HepG2 (cell line): ENCODE data around the gene MOV10L1. TPM values are rescaled to one million over a fixed set of nuclear protein-coding genes. Genes with fewer than 3 reads are reported as not detected.
A peak's percentile ranks its signal among the peaks of the same experiment; 100 is the strongest.

Source experiments
- DMAP1 ChIP-seq: IDR thresholded peaks from 2 replicates; pipeline ENCODE4 v1.6.1; 2016
- DNMT1 ChIP-seq: sonication (generic); formaldehyde crosslinking; IDR thresholded peaks from 2 replicates; pipeline ENCODE4 v1.5.1; 2020; ENCODE audit warnings: mild to moderate bottlenecking, missing genetic modification reagents
- HNRNPL ChIP-seq: fragments of 200-400 bp; formaldehyde crosslinking; IDR thresholded peaks from 2 replicates; pipeline ENCODE4 v1.6.1; 2017; ENCODE audit warnings: mild to moderate bottlenecking, low read depth, low read length
- MAZ ChIP-seq, 2 experiments: sonication (generic) in 1 of 2; formaldehyde crosslinking in 1 of 2; IDR thresholded peaks; 2 replicates each; pipeline versions ENCODE4 v1.5.0 to v1.6.1; 2012 to 2020; ENCODE audit warnings: low read depth in 2 of 2, mild to moderate bottlenecking in 2 of 2, borderline replicate concordance in 1 of 2, improper control_type of control experiment in 1 of 2, low read length in 1 of 2, missing genetic modification reagents in 1 of 2, moderate library complexity in 1 of 2
- RAD21 ChIP-seq: fragments of 450-650 bp; formaldehyde crosslinking; IDR thresholded peaks from 2 replicates; pipeline ENCODE4 v1.5.0; 2020; ENCODE audit warnings: mild to moderate bottlenecking
- RXRB ChIP-seq: IDR thresholded peaks from 2 replicates; pipeline ENCODE4 v1.6.1; 2016; ENCODE audit warnings: borderline replicate concordance, missing genetic modification reagents, missing compliant biosample characterization
- SMAD3 ChIP-seq: sonication (generic); formaldehyde crosslinking; IDR thresholded peaks from 2 replicates; pipeline ENCODE4 v1.4.0; 2020; ENCODE audit warnings: missing genetic modification reagents
- TBP ChIP-seq: sonication (generic); formaldehyde crosslinking; IDR thresholded peaks from 2 replicates; pipeline ENCODE4 v1.5.0; 2020; ENCODE audit warnings: missing genetic modification reagents
- TMF1 ChIP-seq: sonication (generic); formaldehyde crosslinking; IDR thresholded peaks from 2 replicates; pipeline ENCODE4 v1.8.1; 2022; ENCODE audit warnings: low read depth, missing genetic modification reagents
- TOE1 ChIP-seq: sonication (generic); formaldehyde crosslinking; IDR thresholded peaks from 2 replicates; pipeline ENCODE4 v1.4.0; 2020; ENCODE audit warnings: mild to moderate bottlenecking, missing genetic modification reagents
- ZNF350 ChIP-seq: sonication (generic); formaldehyde crosslinking; IDR thresholded peaks from 2 replicates; pipeline ENCODE4 v1.4.0; 2020; ENCODE audit warnings: mild to moderate bottlenecking, low read depth, missing genetic modification reagents, borderline replicate concordance
- ZNF44 ChIP-seq: sonication (generic); formaldehyde crosslinking; IDR thresholded peaks from 2 replicates; pipeline ENCODE4 v1.5.1; 2020; ENCODE audit warnings: mild to moderate bottlenecking, missing genetic modification reagents
- ZNF781 ChIP-seq: sonication (generic); formaldehyde crosslinking; IDR thresholded peaks from 2 replicates; pipeline ENCODE4 v1.5.1; 2020; ENCODE audit warnings: borderline replicate concordance, mild to moderate bottlenecking, missing genetic modification reagents; ENCODE audit errors: not compliant biosample characterization
- ZSCAN20 ChIP-seq: sonication (generic); formaldehyde crosslinking; IDR thresholded peaks from 2 replicates; pipeline ENCODE4 v1.4.0; 2020; ENCODE audit warnings: missing genetic modification reagents, mild to moderate bottlenecking, borderline replicate concordance
- polyA plus RNA-seq, 8 experiments: library from polyadenylated mRNA; depleted of rRNA in 3 of 8; stranded (reverse) in 7 of 8; unstranded in 1 of 8; fragments of >200 nt; fragmentation: Illumina TruSeq in 4 of 8; extraction: Trizol in 4 of 8; gene quantifications; 2 replicates each; pipeline versions ENCODE4 v1.2.1 to v1.2.3, GENCODE V29; 2011 to 2016; ENCODE audit warnings: low read depth in 4 of 8, missing spikeins in 1 of 8, mixed read lengths in 1 of 8; ENCODE audit not compliant: insufficient read depth in 1 of 8
- total RNA-seq, 5 experiments: library from RNA; depleted of rRNA; stranded (reverse); fragments of >200 nt; fragmentation: Illumina TruSeq; extraction: Trizol; gene quantifications; 2 replicates each; pipeline ENCODE4 v1.2.3, GENCODE V29; 2016; ENCODE audit warnings: low read depth in 1 of 5
- TF ChIP-seq, protein P1 (sequence below): sonication (generic); formaldehyde crosslinking; IDR thresholded peaks from 2 replicates; pipeline ENCODE4 v1.8.1; 2022; ENCODE audit warnings: low read depth, mild to moderate bottlenecking, missing genetic modification reagents
- TF ChIP-seq, protein P2 (sequence below): sonication (generic); formaldehyde crosslinking; IDR thresholded peaks from 2 replicates; pipeline ENCODE4 v1.5.0; 2020; ENCODE audit warnings: mild to moderate bottlenecking, missing genetic modification reagents, borderline replicate concordance
- TF ChIP-seq, protein P3 (sequence below): sonication (generic); formaldehyde crosslinking; IDR thresholded peaks from 2 replicates; pipeline ENCODE4 v1.4.0; 2020; ENCODE audit warnings: missing genetic modification reagents

Gene MOV10L1
- total and polyA plus RNA-seq, 2 of the 13 experiments (the other 11 are each of a cell fraction or from before 2014, with no cell fraction given) = 0.11 to 0.12 TPM

DNA sequence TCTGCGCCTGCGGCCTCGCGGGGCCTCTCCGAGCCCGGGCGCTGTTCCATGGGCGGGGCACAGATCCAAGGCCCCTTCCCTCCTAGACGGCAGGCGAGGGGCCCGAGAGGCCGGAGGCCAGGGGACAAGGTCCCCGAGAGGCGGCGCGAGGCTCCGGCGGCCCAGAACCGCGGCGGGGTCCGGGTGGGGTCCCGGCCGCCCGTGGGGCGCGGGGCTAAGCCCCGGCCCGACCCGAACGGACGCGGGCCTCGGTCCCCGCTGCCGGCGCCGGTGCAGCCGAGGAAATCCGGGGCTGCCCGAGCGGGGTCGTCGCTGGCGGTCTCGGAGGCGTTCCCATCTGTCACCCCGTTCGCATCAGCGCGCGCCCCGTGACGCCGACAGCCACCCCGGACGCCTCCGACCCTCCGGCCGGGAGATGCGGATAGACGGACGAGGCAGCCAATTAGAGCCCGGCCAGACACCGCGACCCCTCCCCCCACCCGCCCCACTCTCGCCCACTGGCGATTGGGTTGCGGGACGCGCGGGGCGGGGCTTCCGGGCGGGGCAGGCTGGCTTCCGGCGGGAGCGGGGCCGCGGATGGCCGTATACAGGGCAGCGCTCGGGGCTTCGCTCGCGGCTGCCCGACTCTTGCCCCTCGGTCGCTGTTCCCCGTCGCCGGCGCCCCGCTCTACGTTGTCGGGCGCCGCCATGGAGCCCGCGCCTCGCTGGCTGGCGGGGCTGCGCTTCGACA is 110.8 kb downstream of the MOV10L1 start, which contains the start of gene SELENOO (continued):
- TF ChIP-seq, protein P1, sequence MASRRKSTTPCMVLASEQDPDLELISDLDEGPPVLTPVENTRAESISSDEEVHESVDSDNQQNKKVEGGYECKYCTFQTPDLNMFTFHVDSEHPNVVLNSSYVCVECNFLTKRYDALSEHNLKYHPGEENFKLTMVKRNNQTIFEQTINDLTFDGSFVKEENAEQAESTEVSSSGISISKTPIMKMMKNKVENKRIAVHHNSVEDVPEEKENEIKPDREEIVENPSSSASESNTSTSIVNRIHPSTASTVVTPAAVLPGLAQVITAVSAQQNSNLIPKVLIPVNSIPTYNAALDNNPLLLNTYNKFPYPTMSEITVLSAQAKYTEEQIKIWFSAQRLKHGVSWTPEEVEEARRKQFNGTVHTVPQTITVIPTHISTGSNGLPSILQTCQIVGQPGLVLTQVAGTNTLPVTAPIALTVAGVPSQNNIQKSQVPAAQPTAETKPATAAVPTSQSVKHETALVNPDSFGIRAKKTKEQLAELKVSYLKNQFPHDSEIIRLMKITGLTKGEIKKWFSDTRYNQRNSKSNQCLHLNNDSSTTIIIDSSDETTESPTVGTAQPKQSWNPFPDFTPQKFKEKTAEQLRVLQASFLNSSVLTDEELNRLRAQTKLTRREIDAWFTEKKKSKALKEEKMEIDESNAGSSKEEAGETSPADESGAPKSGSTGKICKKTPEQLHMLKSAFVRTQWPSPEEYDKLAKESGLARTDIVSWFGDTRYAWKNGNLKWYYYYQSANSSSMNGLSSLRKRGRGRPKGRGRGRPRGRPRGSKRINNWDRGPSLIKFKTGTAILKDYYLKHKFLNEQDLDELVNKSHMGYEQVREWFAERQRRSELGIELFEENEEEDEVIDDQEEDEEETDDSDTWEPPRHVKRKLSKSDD (CRISPR knock-in tag) = no peak
- no peak for TF ChIP-seq HNRNPL
- TF ChIP-seq RAD21 (CRISPR knock-in tag) = peak; percentile 13; the same call in 1 of the 2 replicates
- TF ChIP-seq, protein P2, sequence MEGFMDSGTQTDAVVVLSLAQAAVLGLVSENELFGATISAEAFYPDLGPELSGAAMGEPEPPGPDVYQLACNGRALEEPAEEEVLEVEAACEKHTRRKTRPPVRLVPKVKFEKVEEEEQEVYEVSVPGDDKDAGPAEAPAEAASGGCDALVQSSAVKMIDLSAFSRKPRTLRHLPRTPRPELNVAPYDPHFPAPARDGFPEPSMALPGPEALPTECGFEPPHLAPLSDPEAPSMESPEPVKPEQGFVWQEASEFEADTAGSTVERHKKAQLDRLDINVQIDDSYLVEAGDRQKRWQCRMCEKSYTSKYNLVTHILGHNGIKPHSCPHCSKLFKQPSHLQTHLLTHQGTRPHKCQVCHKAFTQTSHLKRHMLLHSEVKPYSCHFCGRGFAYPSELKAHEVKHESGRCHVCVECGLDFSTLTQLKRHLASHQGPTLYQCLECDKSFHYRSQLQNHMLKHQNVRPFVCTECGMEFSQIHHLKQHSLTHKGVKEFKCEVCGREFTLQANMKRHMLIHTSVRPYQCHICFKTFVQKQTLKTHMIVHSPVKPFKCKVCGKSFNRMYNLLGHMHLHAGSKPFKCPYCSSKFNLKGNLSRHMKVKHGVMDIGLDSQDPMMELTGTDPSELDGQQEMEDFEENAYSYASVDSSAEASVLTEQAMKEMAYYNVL (CRISPR knock-in tag) = no peak
- TF ChIP-seq, protein P3, sequence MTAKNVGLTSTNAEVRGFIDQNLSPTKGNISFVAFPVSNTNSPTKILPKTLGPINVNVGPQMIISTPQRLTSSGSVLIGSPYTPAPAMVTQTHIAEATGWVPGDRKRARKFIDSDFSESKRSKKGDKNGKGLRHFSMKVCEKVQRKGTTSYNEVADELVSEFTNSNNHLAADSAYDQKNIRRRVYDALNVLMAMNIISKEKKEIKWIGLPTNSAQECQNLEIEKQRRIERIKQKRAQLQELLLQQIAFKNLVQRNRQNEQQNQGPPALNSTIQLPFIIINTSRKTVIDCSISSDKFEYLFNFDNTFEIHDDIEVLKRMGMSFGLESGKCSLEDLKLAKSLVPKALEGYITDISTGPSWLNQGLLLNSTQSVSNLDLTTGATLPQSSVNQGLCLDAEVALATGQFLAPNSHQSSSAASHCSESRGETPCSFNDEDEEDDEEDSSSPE (CRISPR knock-in tag) = peak; percentile 61; the same call in 1 of the 2 replicates
- TF ChIP-seq MAZ (IDR thresholded peaks at IDR 0.05; ENCODE audit: borderline replicate concordance, low read depth, low read length) = peak; percentile 59; the same call in 1 of the 2 replicates
- peak; percentile 55 for TF ChIP-seq MAZ (CRISPR knock-in tag; IDR thresholded peaks at IDR 0.05; ENCODE audit: low read depth)
- no peak for TF ChIP-seq DNMT1
- TF ChIP-seq TOE1 (CRISPR knock-in tag) = no peak
- TF ChIP-seq DMAP1 (CRISPR knock-in tag) = no peak
- no peak for TF ChIP-seq TMF1 (CRISPR knock-in tag)
- TF ChIP-seq ZNF781 (CRISPR knock-in tag) = no peak
- no peak for TF ChIP-seq ZNF350
- TF ChIP-seq RXRB (CRISPR knock-in tag) = no peak
- TF ChIP-seq TBP (CRISPR knock-in tag) = no peak
- 0 out of 2 replicates have a peak, but pooled peaks have one; percentile 48 for TF ChIP-seq ZSCAN20 (CRISPR knock-in tag)
- TF ChIP-seq ZNF44 (CRISPR knock-in tag) = no peak
- TF ChIP-seq SMAD3 = no peak
